Amniotic epithelial cell (primary cell): ENCODE data around the gene PGGHG.
"Not testable (repeated sequence)": the region's sequence is repeated elsewhere in the genome, so short reads cannot be mapped to it uniquely, and the experiment has no call there.

ENCODE experiments used
- DNase-seq: peaks from one replicate; pipeline ENCODE4 v3.0.0-alpha.2; 2010; ENCODE audit warnings: low read depth

The PGGHG gene

DNA sequence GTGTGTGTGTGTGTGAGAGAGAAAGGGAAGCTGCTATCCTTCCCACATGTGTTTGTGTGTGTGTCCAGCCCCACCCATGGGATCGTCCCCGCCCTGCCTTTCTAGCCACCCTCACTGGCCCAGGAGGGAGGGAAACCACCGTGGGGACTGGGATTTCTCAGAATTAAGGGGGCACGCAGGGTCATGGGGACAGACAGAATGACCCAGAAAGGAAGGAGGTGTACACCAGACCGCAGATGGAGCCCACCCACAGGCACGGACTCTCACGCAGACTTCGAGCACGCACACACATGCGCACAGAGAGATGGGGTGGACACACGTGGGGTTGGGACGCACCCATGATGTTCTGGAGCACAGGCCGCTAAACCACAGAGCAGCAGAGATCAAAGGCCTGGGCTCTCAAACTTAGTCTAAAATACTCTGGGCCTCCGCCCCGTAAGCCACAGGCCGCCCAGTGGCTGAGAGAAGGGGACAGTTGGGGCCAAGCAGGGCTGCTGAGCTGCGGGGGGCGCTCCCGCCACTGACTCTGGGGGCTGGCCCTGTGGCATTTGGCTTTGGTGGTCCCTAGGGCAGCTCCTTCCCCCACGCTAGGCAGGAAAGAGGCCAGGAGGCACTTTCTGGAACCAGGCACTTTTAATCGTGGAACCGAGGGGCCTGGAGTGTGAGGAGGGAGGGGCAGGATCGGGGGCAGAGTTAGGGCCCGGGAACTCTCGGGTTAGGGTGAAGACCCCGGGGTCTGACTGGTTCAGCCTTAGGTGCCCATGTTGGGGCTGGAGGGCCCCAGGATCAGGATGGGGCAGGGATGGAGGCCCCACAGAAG lies 8.9 kb downstream of the PGGHG start:
- no peak for DNase-seq

DNA sequence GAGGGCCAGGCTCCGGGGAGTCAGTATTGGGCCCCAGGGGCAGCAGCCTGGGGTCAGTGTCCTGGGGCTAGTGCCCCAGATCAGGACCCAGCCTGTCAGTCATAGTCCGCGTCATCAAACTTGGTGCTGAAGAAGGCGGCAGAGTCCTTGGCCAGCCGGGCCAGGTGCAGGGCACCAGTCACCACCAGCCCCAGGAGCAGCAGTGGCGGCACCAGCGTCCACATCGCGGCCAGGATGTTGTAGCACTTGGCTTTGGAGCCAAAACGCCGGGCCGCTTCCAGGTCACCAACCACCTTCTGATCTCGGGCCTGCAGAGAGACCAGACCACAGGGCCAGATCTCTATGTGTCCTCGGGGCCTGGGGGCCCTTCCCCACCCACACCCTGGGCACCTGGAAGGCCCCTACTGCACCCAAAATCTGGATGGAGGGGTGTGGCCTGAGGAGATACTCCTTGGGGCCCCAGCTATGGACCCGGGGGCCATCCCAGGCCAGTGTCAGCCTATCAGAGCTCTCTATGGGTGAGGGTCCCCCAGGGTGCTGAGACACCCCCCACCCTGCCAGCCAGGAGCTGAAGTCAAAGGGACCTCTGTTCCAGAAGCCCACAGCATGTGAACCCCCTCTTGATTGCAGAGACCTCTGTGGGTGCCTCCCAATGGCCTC lies 9.6 kb downstream of the PGGHG start:
- DNase-seq: no peak

DNA sequence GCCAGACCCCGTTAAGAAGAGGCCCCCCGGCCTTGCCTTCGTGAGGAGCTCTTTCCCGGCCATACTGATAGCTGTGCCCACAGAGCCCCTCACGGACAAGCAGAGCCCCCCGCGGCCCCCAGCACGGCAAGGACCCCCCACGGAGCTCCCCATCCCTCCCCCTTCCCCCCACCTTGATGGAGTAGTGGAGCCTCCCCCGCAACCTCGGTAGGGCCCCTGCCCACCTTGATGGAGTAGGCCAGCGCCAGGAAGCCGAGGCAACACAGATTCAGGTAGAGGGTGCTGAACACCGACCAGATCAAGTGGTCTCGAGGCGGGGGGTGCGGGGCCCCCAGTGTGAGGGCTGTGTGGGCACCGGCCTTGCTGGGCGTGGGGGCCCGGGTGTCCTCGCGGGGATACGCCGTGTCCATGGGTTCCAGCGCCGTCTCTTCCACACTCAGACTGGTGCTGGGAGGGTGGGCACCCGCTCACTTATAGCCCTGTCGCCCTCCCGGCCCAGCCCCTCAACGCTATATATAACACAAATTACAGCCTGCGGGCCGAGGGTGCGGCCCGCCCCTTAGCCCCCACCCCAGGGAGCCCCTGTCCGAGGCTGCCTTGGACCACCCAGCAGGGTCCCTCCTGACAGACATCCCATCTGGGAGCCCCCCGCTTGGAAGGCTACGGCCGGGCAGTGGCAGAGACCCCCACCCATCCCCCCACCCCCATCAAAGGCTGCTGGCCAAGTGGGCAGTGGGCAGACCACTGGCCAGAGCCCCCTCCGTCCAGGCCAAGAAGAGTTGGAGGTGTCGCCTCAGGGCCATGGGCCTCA lies 10.4 kb downstream of the PGGHG start, which contains the start of gene IFITM5:
Gene IFITM5, minus strand, starts transcription at position 446 of the 811 bp plus-strand sequence. Its CDS starts 36 bp downstream, at position 410.
- DNase-seq: no peak

DNA sequence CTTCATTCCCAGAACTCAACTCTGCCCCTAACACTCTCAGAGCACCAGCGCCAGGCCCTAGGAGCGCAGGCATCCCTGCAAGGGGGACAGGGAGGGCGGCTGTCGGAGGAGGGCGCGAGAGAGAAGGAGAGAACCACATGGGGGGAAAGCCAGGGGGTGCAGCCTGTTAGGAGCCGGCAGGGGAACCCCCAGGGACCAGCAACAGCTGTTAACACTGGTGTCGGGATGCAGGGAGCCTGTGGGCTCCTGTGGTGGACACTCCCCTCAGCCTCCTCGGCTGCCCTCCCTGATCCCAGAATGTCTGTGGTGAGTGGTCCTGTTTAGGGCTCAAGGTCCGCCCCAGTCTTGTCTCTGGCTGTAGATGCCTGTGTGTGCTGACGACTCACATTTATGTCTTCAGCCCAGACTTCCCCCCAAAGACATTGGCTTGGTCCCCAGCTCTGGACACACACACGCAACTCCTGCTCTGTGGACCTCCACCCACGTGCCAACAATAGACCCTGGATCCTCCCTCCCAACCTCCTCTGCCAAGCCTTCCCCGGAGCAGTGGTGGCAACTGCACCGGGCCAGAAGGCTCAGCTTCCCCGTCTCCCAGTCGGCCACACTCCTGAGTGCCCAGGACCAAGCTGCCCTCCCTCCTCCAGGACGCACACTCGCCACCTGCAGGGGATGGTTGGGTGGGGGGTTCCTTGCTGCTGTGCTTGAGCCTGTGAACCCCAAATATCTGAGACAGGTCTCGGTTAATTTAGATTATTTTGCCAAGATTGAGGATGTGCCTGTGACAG lies 11.2 kb downstream of the PGGHG start:
- DNase-seq: no peak

DNA sequence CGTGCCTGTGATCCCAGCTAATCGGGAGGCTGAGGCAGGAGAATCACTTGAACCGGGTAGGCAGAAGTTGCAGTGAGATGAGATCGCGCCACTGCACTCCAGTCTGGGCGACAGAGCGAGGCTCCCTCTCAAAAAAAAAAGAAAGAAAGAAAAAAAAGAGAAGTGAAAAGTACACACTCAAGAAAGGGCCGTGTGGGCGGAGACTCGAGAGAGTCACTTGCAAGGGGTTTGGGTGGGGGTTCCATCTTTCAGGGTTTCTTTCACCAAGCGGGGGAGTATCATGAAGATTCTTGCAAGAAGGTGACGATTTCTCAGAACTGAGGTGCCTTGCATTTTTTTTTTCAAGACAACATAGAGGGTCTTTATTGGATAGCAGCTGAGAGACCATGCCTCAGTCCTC lies 14.4 kb downstream of the PGGHG start:
- no peak for DNase-seq

DNA sequence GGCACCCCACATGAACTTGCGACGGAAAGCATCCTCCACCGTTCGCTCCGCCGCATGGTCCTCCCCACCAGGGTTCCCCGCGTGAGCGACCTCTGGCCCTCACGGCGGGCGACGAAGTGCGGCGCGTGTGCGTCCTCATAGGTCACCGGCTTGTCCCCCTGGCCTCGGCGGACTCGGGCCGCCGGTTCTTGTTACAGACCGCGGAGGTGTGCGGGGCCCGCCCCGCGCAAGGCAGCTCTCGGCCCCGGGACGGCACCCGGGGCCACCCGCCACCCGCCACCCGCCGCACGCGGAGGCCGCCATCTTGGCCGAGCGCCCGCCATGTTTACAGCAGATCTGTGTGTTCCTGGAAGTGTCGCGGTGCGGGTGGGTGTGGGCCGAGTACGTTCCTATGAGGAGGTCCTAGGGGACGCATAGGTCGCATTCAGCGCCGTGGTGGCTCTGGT lies 15.2 kb downstream of the PGGHG start:
- no peak for DNase-seq

DNA sequence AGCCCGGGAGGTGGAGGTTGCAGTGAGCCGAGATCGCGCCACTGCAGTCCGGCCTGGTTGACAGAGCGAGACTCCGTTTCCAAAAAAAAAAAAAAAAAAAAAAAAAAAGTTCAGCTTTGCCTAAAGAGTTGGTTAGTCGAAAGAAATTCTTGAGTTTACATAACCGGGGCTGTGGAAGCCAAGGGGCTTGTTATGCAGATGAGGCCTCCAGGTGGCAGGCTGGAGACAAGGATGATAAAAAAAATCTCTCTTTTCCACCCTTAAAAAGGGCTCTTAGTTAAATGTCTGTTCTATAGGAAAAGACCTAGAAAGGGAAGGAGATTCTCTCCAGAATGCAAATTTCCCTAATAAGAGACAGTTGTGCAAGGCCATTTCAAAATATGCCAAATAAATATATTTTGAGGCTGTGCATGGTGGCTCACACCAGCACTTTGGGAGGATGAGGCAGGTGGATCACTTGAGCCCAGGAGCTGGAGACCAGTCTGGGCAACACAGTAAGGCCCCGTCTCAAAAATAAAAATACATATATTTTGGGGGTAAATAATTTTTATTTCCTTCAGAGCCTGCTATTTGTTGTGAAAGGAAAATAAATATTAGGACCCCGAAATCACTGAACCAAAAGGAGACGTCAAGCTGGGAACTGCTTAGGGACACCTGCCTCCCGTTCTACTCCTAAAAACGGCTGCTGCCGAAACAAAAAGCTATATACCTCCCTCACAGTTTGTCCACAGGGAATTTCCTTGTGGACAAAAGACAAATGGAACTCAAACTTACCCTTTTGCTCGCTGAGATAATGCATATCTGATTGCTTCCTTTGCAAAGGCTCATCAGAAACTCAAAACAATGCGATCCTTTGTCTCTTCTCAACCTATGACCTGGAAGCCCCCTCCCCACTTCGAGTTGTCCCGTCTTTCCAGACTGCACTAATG lies 16.3 kb downstream of the PGGHG start:
- peak; percentile 71 for DNase-seq

DNA sequence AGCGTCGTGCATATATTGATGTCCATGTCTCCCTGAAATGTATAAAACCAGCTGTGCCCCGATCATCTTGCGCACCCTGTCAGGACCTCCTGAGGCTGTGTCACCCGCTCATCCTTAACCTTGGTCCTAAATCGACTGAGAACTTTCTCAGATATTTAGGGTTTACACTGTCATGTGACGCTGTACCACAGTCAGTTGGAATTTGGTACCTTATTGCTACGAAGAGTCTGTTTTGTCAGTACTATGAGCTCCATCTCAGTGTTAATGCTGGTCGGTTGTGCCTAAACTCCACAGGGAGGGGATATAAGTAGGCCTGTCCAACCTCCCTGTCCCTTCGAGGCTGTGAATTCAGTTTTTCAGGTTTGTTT lies 16.9 kb downstream of the PGGHG start:
- DNase-seq: no peak

DNA sequence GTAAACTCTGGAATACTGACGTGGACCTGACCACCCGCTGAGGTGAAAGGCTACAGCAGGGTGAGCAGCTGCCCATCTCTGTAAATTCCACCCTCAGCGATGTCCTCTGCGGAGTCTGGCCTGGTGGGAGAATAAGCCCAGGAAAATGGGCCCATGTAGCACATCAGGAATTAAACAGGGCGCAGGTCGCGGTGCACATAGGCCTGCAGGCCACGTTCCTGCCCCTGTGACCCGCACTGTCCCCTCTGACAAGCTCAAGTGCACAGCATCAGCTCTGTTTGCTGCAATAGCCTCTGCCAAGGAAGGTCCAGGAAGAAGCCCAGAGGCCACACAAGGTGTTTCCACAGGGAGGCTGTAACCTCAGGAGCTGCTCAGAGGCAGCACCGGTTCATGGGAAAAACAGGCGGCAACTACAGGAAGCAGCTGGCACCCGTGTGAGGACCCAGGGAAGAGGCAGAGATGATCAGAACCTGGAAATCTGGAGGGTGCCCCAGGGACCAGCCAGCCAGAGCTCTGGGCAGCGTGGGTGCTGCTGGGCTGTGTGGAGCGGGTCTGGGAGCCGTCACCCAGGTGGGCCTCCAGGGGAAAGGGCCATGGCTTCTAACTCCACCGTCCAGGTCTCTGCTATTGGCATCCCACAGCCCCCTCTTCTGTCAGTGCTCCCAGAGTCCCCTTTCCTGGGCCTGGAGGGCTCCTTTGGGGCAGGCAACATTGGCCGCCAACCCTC lies 17.9 kb downstream of the PGGHG start:
- DNase-seq: no peak

DNA sequence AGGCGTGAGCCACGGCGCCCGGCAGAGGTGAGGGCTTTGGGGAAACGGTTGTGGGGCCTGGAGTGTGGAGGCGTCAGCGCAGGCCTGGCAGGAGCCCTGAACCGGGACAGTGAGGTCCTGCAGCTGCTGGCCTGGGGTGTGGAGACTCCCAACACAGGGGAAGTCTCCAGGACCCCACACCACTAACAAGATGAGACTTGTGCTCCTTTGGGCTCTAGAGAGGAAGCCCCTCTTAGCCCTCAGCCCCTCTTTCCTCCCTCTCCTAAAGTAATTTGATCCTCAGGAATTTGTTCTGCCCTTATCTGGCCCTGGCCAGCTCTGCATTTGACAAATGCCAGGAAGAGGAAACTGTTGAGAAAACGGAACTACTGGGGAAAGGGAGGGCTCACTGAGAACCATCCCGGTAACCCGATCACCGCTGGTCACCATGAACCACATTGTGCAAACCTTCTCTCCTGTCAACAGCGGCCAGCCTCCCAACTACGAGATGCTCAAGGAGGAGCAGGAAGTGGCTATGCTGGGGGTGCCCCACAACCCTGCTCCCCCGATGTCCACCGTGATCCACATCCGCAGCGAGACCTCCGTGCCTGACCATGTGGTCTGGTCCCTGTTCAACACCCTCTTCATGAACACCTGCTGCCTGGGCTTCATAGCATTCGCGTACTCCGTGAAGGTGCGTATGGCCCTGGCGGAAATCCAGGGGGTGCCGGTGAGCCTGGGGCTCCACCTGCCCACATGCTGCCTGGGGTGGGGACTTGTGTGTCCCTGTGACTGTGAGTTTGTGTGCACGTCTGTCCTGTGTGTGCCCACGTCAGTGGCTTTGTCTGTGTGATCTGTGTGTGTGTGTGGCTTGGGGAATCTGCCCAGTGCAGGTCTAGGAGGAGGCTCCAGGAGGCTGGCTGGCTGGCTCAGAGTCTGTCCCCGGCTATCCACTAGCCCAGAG lies 19.1 kb downstream of the PGGHG start, which contains the start of gene IFITM2:
Gene IFITM2, plus strand, starts transcription at position 51 of the 943 bp plus-strand sequence. Its CDS starts 377 bp downstream, at position 428.
- peak; percentile 90 for DNase-seq

DNA sequence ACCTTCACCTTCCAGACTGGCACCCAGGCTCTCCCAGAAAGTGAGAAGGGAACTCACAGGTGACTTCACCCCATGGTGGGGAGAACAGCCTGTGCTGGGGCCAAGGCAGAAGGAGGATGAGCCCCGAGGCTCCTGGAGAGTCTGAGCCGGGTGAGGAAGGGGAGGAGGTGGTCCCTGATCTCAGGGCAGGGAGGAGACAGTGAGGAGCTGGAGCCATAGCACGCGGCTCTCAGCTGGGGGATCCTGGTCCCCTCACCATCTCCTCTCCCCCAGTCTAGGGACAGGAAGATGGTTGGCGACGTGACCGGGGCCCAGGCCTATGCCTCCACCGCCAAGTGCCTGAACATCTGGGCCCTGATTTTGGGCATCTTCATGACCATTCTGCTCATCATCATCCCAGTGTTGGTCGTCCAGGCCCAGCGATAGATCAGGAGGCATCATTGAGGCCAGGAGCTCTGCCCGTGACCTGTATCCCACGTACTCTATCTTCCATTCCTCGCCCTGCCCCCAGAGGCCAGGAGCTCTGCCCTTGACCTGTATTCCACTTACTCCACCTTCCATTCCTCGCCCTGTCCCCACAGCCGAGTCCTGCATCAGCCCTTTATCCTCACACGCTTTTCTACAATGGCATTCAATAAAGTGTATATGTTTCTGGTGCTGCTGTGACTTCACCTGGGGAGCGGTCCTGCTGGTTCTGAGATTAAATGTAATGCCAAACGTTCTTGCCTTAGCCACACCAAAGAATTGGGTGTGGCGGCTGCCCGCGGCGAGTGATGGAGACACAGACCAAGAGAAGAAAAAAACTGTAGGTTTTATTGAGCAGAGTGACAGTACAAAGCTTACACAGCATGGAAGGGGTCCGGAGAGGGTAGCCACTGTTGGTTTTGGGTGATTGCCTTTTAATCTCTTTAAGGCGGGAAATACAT lies 20.1 kb downstream of the PGGHG start:
- not testable (repeated sequence) for DNase-seq

DNA sequence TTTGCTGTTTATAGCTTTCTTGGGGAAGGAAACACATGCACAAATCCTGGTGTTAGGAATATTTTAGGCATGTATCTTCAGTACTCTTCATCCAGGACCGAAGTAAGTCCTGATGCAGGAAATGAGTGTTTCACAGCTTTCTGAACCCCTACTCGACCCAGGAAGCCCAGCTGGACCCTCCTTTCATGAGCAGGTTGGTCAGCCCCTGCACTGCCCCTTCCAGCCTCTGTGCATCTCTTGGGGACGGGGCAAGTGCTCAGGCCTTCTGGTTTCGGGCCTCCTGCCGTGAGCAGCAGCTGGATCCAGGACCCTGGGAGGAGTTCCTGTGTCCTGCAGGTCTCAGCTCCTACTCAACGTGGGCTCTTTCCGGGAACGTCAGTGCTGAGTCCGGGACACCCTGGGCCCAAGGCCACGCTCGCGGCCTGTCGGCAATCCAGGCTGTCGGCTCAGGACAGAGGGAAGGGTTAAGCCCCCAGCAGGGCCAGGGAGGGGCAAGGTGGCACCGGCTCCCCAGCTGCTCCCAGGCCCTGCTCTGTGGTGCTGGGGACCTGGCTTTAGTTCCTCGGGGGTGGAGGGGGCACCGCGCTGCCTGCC lies 21.1 kb downstream of the PGGHG start:
- DNase-seq: not testable (repeated sequence)

DNA sequence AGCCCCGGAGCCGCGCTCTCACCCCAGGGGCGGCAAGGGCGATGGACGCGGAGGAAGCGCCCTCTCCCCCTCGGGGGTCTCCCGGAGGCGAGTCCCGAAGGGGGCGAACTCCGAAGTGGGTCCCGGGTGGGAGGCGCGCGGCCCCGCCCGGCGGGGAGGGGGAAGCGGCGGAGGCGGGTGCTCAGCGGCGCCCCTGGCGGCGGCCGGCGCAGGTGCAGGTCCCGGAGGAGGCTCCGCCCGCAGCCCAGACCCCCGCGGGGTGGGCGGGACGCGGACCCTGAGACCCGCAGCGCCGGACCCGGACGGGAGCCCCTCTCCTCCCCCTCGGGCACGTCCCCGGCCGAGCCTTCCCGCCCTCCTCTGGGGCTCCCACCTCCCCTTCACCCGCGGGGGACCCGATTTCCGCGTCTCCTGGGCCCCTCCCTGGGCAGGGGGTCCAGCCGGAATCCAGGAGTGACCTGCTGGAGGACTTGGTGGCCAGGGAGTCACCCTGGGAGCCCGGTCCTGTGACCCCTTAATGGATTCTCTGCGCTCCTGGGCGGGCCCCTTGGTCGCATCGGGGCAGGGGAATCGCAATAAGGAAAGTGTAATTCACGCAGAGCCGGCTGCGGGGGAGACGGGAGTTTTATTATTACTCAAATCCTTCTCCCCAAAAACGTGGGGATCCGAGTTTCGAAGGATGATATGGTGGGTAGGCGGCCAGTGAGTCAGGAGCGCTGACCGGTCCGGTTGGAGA lies 22.3 kb downstream of the PGGHG start:
- not testable (repeated sequence) for DNase-seq

DNA sequence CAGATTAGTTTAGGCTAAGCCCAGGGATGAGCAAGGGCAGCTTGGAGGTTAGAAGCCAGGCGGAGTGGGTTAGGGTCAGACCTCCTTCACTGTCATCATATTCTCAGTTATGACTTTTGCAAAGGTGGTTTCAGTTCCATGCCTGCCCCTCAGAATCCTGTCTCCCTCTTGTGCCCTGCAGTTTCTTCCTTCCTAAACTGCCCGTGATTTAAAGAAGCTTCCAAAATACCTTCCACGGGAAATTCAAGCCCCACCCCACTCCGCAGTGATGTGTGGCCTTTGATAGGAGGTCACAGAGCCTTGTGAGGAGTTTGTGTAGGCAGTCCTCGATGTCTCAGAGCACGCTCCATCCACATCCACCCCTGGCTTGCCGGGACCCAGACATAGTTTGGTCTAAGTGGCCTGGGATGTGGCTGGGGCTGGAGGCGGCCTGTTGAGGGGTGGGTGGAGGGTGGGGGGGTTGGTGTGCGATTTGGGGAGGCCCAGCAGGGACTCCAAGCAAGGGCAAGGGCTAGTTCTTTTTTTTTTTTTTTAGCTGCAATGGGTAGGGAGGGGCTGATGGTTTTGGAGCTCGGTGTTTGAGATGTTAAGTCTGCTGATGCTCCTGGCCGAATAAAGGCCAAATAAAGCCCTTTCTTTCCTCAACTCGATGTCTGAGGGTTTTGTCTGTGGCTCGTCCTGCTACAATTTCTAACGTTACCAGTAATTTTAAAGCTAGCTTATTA lies 23.3 kb downstream of the PGGHG start:
- DNase-seq: no peak

DNA sequence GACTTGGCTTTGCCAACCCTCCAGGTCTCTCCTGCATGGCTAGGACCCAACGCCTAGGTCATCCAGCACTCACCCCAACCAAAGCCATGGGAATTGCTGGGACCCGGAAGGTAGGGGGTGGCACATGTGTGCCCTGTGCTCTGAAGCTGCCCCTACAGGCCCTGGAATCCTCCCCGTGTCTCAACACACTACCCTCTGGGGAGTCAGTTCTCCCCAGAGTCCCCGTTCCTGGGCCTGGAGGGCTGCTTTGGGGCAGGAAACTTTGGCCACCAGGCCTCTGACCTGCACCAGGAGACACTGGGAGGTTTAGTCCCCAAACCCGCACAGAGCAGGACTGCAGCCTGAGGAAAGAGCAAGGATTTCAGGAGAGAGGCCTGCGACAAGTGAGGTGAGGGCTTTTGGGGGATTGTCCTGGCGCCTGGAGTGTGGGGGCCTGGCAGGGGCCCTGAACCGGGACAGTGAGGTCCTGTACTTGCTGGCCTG lies 24.4 kb downstream of the PGGHG start:
- DNase-seq: no peak
